B cell (primary cell): Measurements from ENCODE around the gene CCDC13.

Source experiments
- EZH2 ChIP-seq: IDR thresholded peaks from 2 replicates; pipeline ENCODE4 v1.6.1; 2012; ENCODE audit warnings: borderline replicate concordance, low read depth, mild to moderate bottlenecking, moderate library complexity, low read length; ENCODE audit not compliant: insufficient read depth, poor library complexity, severe bottlenecking
- TF ChIP-seq, protein P1 (sequence below): fragments of 200-600 bp; IDR thresholded peaks from one replicate; pipeline ENCODE4 v1.8.0; 2022; ENCODE audit warnings: antibody characterized with exemption, mild to moderate bottlenecking

DNA sequence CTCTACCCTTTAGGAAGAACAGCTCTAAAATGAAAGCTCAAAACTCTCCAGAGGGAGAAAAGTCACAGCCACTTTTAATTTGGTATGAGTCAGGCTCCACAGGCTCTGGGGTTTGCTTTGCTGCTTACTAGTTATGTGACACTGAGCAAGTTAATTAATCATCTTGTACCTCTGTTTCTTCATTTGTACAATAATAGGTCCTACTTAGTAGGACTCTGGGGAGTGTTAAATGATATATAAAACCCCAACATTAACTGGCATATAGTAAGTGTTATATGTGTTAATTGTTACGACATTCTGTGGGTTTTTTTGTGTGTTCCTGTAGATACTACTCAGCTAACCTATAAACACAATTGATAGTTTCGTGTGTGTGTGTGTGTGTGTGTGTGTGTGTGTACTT is 42.8 kb upstream of the CCDC13 start:
- TF ChIP-seq, protein P1, sequence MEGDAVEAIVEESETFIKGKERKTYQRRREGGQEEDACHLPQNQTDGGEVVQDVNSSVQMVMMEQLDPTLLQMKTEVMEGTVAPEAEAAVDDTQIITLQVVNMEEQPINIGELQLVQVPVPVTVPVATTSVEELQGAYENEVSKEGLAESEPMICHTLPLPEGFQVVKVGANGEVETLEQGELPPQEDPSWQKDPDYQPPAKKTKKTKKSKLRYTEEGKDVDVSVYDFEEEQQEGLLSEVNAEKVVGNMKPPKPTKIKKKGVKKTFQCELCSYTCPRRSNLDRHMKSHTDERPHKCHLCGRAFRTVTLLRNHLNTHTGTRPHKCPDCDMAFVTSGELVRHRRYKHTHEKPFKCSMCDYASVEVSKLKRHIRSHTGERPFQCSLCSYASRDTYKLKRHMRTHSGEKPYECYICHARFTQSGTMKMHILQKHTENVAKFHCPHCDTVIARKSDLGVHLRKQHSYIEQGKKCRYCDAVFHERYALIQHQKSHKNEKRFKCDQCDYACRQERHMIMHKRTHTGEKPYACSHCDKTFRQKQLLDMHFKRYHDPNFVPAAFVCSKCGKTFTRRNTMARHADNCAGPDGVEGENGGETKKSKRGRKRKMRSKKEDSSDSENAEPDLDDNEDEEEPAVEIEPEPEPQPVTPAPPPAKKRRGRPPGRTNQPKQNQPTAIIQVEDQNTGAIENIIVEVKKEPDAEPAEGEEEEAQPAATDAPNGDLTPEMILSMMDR = no peak
- TF ChIP-seq EZH2 = no peak
